Adrenal gland (tissue), 5 donors: ENCODE results near the gene BCL2L13.

Experiments
- POLR2A ChIP-seq, 2 donors: fragments of 450-650 bp; IDR thresholded peaks; one replicate each; pipeline ENCODE4 v1.6.1; 2017; ENCODE audit warnings: antibody characterized with exemption in 2 of 2, mild to moderate bottlenecking in 2 of 2, moderate library complexity in 1 of 2
- TF ChIP-seq, protein P1 (sequence below), 6 experiments: fragments of 450-650 bp in 4 of 6; fragments of 200-600 bp in 2 of 6; sonication (generic) in 1 of 6; IDR thresholded peaks; 1 replicate in 5 of 6; 2 replicates in 1 of 6; pipeline versions ENCODE4 v1.5.1 to v1.8.0; 2016 to 2021; ENCODE audit warnings: antibody characterized with exemption in 6 of 6, mild to moderate bottlenecking in 2 of 6, moderate library complexity in 1 of 6
- donor health status: DM: no; HTN: no; CAD: no.

GRCh38 chr22:17728786-17729185, 90.2 kb downstream of the BCL2L13 start:
- no peak for TF ChIP-seq POLR2A (IDR thresholded peaks at IDR 0.05)
- TF ChIP-seq, protein P1, sequence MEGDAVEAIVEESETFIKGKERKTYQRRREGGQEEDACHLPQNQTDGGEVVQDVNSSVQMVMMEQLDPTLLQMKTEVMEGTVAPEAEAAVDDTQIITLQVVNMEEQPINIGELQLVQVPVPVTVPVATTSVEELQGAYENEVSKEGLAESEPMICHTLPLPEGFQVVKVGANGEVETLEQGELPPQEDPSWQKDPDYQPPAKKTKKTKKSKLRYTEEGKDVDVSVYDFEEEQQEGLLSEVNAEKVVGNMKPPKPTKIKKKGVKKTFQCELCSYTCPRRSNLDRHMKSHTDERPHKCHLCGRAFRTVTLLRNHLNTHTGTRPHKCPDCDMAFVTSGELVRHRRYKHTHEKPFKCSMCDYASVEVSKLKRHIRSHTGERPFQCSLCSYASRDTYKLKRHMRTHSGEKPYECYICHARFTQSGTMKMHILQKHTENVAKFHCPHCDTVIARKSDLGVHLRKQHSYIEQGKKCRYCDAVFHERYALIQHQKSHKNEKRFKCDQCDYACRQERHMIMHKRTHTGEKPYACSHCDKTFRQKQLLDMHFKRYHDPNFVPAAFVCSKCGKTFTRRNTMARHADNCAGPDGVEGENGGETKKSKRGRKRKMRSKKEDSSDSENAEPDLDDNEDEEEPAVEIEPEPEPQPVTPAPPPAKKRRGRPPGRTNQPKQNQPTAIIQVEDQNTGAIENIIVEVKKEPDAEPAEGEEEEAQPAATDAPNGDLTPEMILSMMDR (IDR thresholded peaks at IDR 0.05) = no peak
